CD14-positive monocyte (primary cell): ENCODE measurements around the gene LIPK. TPM values are rescaled to one million over a fixed set of nuclear protein-coding genes. Genes with fewer than 3 reads are reported as not detected.

Experiments used
- DNase-seq, 3 donors: peaks; one replicate each; pipeline ENCODE4 v3.0.0-alpha.2; 2011 to 2022
- H2AFZ ChIP-seq: 2 replicates; pipeline ENCODE4 v1.6.0; 2012; ENCODE audit warnings: mild to moderate bottlenecking, low read depth, low read length, inconsistent platforms; ENCODE audit not compliant: insufficient read depth, poor library complexity, severe bottlenecking
- H3K27ac ChIP-seq, 2 donors: 1 replicate in 1 of 2; 2 replicates in 1 of 2; pipeline ENCODE4 v1.5.1; 2012 to 2013; ENCODE audit warnings: low read length in 2 of 2, control low read depth in 1 of 2, inconsistent platforms in 1 of 2, low read depth in 1 of 2, mild to moderate bottlenecking in 1 of 2
- H3K27me3 ChIP-seq, 2 donors: one replicate each; pipeline versions ENCODE4 v1.6.0 to v1.6.1; 2011 to 2013; ENCODE audit warnings: low read length in 2 of 2; ENCODE audit not compliant: control insufficient read depth in 2 of 2, insufficient read depth in 2 of 2
- H3K36me3 ChIP-seq, 2 donors: replicated peaks in 1 of 2; 1 replicate in 1 of 2; 2 replicates in 1 of 2; pipeline versions ENCODE4 v1.5.1 to v1.6.1; 2012 to 2013; ENCODE audit warnings: low read length in 2 of 2, control low read depth in 1 of 2, inconsistent platforms in 1 of 2, mild to moderate bottlenecking in 1 of 2; ENCODE audit not compliant: insufficient read depth in 2 of 2, control insufficient read depth in 1 of 2
- H3K4me1 ChIP-seq, 2 donors: 1 replicate in 1 of 2; 2 replicates in 1 of 2; pipeline versions ENCODE4 v1.5.1 to v1.6.1; 2012 to 2013; ENCODE audit warnings: low read length in 2 of 2, control low read depth in 1 of 2, inconsistent platforms in 1 of 2, mild to moderate bottlenecking in 1 of 2, moderate library complexity in 1 of 2; ENCODE audit not compliant: insufficient read depth in 2 of 2, control insufficient read depth in 1 of 2
- H3K4me2 ChIP-seq: replicated peaks from 2 replicates; pipeline ENCODE3; 2012; ENCODE audit warnings: low read length, moderate library complexity, mild to moderate bottlenecking; ENCODE audit not compliant: poor library complexity, severe bottlenecking; ENCODE audit errors: extremely low read depth
- H3K4me3 ChIP-seq, 3 experiments: fragments of 200-600 bp in 1 of 3; sonication (generic) in 1 of 3; replicated peaks in 1 of 3; 1 replicate in 2 of 3; 2 replicates in 1 of 3; pipeline ENCODE4 v1.5.1; 2011 to 2013; ENCODE audit warnings: low read length in 3 of 3, mild to moderate bottlenecking in 3 of 3, control low read depth in 2 of 3, low read depth in 2 of 3, inconsistent platforms in 1 of 3, moderate library complexity in 1 of 3
- H3K79me2 ChIP-seq: 2 replicates; pipeline ENCODE4 v1.6.0; 2012; ENCODE audit warnings: mild to moderate bottlenecking, control low read depth, inconsistent platforms, low read length, moderate library complexity; ENCODE audit not compliant: insufficient read depth
- H3K9ac ChIP-seq: 2 replicates; pipeline ENCODE4 v1.6.0; 2017; ENCODE audit warnings: low read length, mild to moderate bottlenecking; ENCODE audit not compliant: insufficient read depth, poor library complexity, severe bottlenecking
- H3K9me3 ChIP-seq, 2 donors: replicated peaks in 1 of 2; 1 replicate in 1 of 2; 2 replicates in 1 of 2; pipeline versions ENCODE4 v1.5.1 to v1.6.1; 2012 to 2013; ENCODE audit warnings: low read length in 2 of 2, control low read depth in 1 of 2; ENCODE audit not compliant: control insufficient read depth in 1 of 2, insufficient read depth in 1 of 2
- H4K20me1 ChIP-seq: 2 replicates; pipeline ENCODE4 v1.6.0; 2012; ENCODE audit warnings: mild to moderate bottlenecking, low read length, control low read depth, moderate library complexity; ENCODE audit not compliant: insufficient read depth
- H3K27ac Mint-ChIP-seq, 7 donors: one replicate each; pipeline ENCODE4 v1.8.0; 2020; ENCODE audit warnings: mild to moderate bottlenecking in 7 of 7, mixed read lengths in 7 of 7, moderate library complexity in 6 of 7, inconsistent platforms in 2 of 7
- H3K27me3 Mint-ChIP-seq, 3 donors: one replicate each; pipeline ENCODE4 v1.8.0; 2021 to 2022; ENCODE audit warnings: low read depth in 3 of 3, mild to moderate bottlenecking in 3 of 3, mixed read lengths in 3 of 3, moderate library complexity in 3 of 3, inconsistent platforms in 1 of 3
- H3K36me3 Mint-ChIP-seq, 2 donors: one replicate each; pipeline ENCODE4 v1.8.0; 2020; ENCODE audit warnings: mixed read lengths in 2 of 2, inconsistent platforms in 1 of 2, mild to moderate bottlenecking in 1 of 2
- H3K4me1 Mint-ChIP-seq: one replicate; pipeline ENCODE4 v1.8.0; 2020; ENCODE audit warnings: mild to moderate bottlenecking, mixed read lengths
- H3K4me3 Mint-ChIP-seq, 2 donors: one replicate each; pipeline ENCODE4 v1.8.0; 2020; ENCODE audit warnings: mild to moderate bottlenecking in 2 of 2, mixed read lengths in 2 of 2, moderate library complexity in 1 of 2
- H3K9me3 Mint-ChIP-seq, 7 donors: one replicate each; pipeline ENCODE4 v1.8.0; 2020 to 2022; ENCODE audit warnings: mixed read lengths in 7 of 7, mild to moderate bottlenecking in 6 of 7, moderate library complexity in 6 of 7, inconsistent platforms in 2 of 7
- CTCF ChIP-seq: fragments of 200-600 bp; IDR thresholded peaks from one replicate; pipeline ENCODE4 v1.8.0; 2022; ENCODE audit warnings: antibody characterized with exemption, mild to moderate bottlenecking
- WGBS: methylation state at CpG from one replicate; pipeline ENCODE4 v1.1.5; 2013; ENCODE audit warnings: missing lambda C conversion rate; ENCODE audit not compliant: insufficient coverage; 5-methylcytosine and 5-hydroxymethylcytosine counted together
- intact Hi-C, 2 donors: fragments of 100-400 bp; cut with micrococcal nuclease; formaldehyde crosslinking; loops; one replicate each; pipeline versions ENCODE4 v1.15.0 to v1.15.1; 2023
- polyA plus RNA-seq, 3 donors: library from polyadenylated mRNA; depleted of rRNA in 1 of 3; unstranded in 2 of 3; stranded (reverse) in 1 of 3; fragments of 300-500 nt in 2 of 3; fragments of >200 nt in 1 of 3; fragmentation: Illumina TruSeq in 2 of 3; gene quantifications; 1 replicate in 2 of 3; 2 replicates in 1 of 3; pipeline ENCODE4 v1.2.3, GENCODE V29; 2012 to 2021

The LIPK gene
- polyA plus RNA-seq, 3 donors, result not detected

- DNase-seq, result no peak
- no peak overlapping the region for H2AFZ ChIP-seq
- no peak overlapping the region for H3K4me3 ChIP-seq
- H3K27me3 ChIP-seq, result no peaks in the 10 kb centered on the region
- no peaks in the 10 kb centered on the region for H3K27me3 Mint-ChIP-seq
- no peak overlapping the region for H3K9ac ChIP-seq
- H3K27ac ChIP-seq, result no peak overlapping the region
- no peaks in the 10 kb centered on the region for H4K20me1 ChIP-seq
- no peaks in the 10 kb centered on the region for H3K9me3 ChIP-seq
- TF ChIP-seq CTCF, result no peak
- H3K27ac Mint-ChIP-seq, result no peak overlapping the region
- no peaks in the 10 kb centered on the region for H3K36me3 Mint-ChIP-seq
- no peaks in the 10 kb centered on the region for H3K36me3 ChIP-seq
- WGBS, result no CpG with 5 or more reads among the region's 4 CpGs
- H3K4me2 ChIP-seq, result no peak overlapping the region
- no peaks in the 10 kb centered on the region for H3K4me1 ChIP-seq
- H3K9me3 Mint-ChIP-seq, result peaks cover 0 to 4% (median 0%) of the 10 kb centered on the region in 7 donors
- no peaks in the 10 kb centered on the region for H3K4me1 Mint-ChIP-seq
- H3K79me2 ChIP-seq, result no peaks in the 10 kb centered on the region
- no peak overlapping the region for H3K4me3 Mint-ChIP-seq
- intact Hi-C loops, result no loop called here
Observed at GRCh38 chr10:88676283-88677060, 29.6 kb upstream of the LIPK start.

GRCh38 chr10:88680958-88681357 lies 25.1 kb upstream of the LIPK start:
- Histone ChIP-seq H3K36me3 (no peaks in the 10 kb centered on the region), H3K4me1 (no peaks in the 10 kb centered on the region), H3K4me3 (no peak overlapping the region), H3K79me2 (no peaks in the 10 kb centered on the region), H3K4me2 (no peak overlapping the region), H3K9ac (no peak overlapping the region), H3K27ac (no peak overlapping the region), H2AFZ (no peak overlapping the region), H4K20me1 (no peaks in the 10 kb centered on the region), H3K27me3 (no peaks in the 10 kb centered on the region), H3K9me3 (no peaks in the 10 kb centered on the region)
- DNase-seq, result no peak
- Mint-ChIP-seq H3K27ac (no peak overlapping the region), H3K4me3 (no peak overlapping the region), H3K4me1 (no peaks in the 10 kb centered on the region), H3K27me3 (no peaks in the 10 kb centered on the region), H3K9me3 (no peaks in the 10 kb centered on the region), H3K36me3 (no peaks in the 10 kb centered on the region)
- intact Hi-C loops, result no loop called here
- WGBS, result no CpG with 5 or more reads among the region's 4 CpGs
- no peak for TF ChIP-seq CTCF
